ENCODE data around the gene NENF.
"Not testable (repeated sequence)": the region's sequence is repeated elsewhere in the genome, so short reads cannot be mapped to it uniquely, and the experiment has no call there.

The NENF gene

GRCh38 chr1:212432661-212433576 lies at the start of gene NENF:
NENF (plus strand) TSS chr1:212432920; CDS start chr1:212432944, 24 bp downstream.
- Mint-ChIP-seq H3K27ac (peak within 1 kb of the TSS; percentile 81), H3K36me3 (peaks cover 3 to 4% of the 10 kb centered on the region in 2 donors), H3K9me3 (no peaks in the 10 kb centered on the region), H3K4me3 (peak within 1 kb of the TSS; percentile 84 to 87), H3K27me3 (no peaks in the 10 kb centered on the region), H3K4me1 (peaks cover 19 to 41% of the 10 kb centered on the region in 2 donors)
- DNase-seq: peak; percentile 72
- peak; percentile 99 to 100 for ATAC-seq (replicated peaks)

- peaks cover 69 to 79% of the 10 kb centered on the region in 2 donors for H3K36me3 Mint-ChIP-seq
- no peak for ATAC-seq (replicated peaks)
- peaks cover 5% of the 10 kb centered on the region in 2 donors for H3K4me1 Mint-ChIP-seq
- peak overlapping the region; percentile 16 for H3K27ac Mint-ChIP-seq
- H3K9me3 Mint-ChIP-seq: peaks cover 4 to 8% of the 10 kb centered on the region in 2 donors
- no peaks in the 10 kb centered on the region for H3K27me3 Mint-ChIP-seq
- no peak for DNase-seq
- no peak overlapping the region for H3K4me3 Mint-ChIP-seq
Measured at GRCh38 chr1:212386029-212386428, 46.7 kb upstream of the NENF start.

- ATAC-seq (replicated peaks) (no peak), DNase-seq (no peak)
- peak overlapping the region; percentile 49 for H3K27ac Mint-ChIP-seq
- H3K4me3 Mint-ChIP-seq: no peak overlapping the region
- H3K9me3 Mint-ChIP-seq: peaks cover 8 to 18% of the 10 kb centered on the region in 2 donors
- no peaks in the 10 kb centered on the region for H3K27me3 Mint-ChIP-seq
- peaks cover 71 to 84% of the 10 kb centered on the region in 2 donors for H3K36me3 Mint-ChIP-seq
- peaks cover 8 to 15% of the 10 kb centered on the region in 2 donors for H3K4me1 Mint-ChIP-seq
Measured at GRCh38 chr1:212388985-212389716, 43.6 kb upstream of the NENF start.

- not testable (repeated sequence) for H3K27ac Mint-ChIP-seq; DNase-seq; ATAC-seq (replicated peaks); H3K27me3 Mint-ChIP-seq; H3K4me3 Mint-ChIP-seq
- Mint-ChIP-seq H3K36me3 (peaks cover 56 to 67% of the 10 kb centered on the region in 2 donors), H3K4me1 (peaks cover 6 to 21% of the 10 kb centered on the region in 2 donors), H3K9me3 (peaks cover 12 to 14% of the 10 kb centered on the region in 2 donors)
Measured at GRCh38 chr1:212395678-212396437, 36.9 kb upstream of the NENF start.

GRCh38 chr1:212396638-212397037 lies 36.1 kb upstream of the NENF start:
- ATAC-seq (replicated peaks) (no peak), DNase-seq (no peak)
- H3K36me3 Mint-ChIP-seq: peaks cover 49 to 59% of the 10 kb centered on the region in 2 donors
- no peaks in the 10 kb centered on the region for H3K27me3 Mint-ChIP-seq
- H3K4me1 Mint-ChIP-seq: peaks cover 10 to 25% of the 10 kb centered on the region in 2 donors
- no peak overlapping the region for H3K27ac Mint-ChIP-seq
- H3K4me3 Mint-ChIP-seq: no peak overlapping the region
- peaks cover 11% of the 10 kb centered on the region in 2 donors for H3K9me3 Mint-ChIP-seq

GRCh38 chr1:212397171-212397570 lies 35.5 kb upstream of the NENF start:
- peaks cover 10% of the 10 kb centered on the region in 2 donors for H3K9me3 Mint-ChIP-seq
- peaks cover 49 to 60% of the 10 kb centered on the region in 2 donors for H3K36me3 Mint-ChIP-seq
- DNase-seq (no peak), ATAC-seq (replicated peaks) (no peak)
- no peak overlapping the region for H3K27ac Mint-ChIP-seq
- peaks cover 10 to 28% of the 10 kb centered on the region in 2 donors for H3K4me1 Mint-ChIP-seq
- H3K27me3 Mint-ChIP-seq: no peaks in the 10 kb centered on the region
- no peak overlapping the region for H3K4me3 Mint-ChIP-seq

GRCh38 chr1:212401042-212401441 lies 31.7 kb upstream of the NENF start:
- Mint-ChIP-seq H3K27me3 (no peaks in the 10 kb centered on the region), H3K4me3 (no peak overlapping the region), H3K36me3 (peaks cover 46 to 65% of the 10 kb centered on the region in 2 donors), H3K4me1 (peaks cover 9 to 36% of the 10 kb centered on the region in 2 donors), H3K9me3 (peaks cover 4 to 7% of the 10 kb centered on the region in 2 donors), H3K27ac (no peak overlapping the region)
- no peak for DNase-seq
- peak; percentile 76 to 81 for ATAC-seq (replicated peaks)

- DNase-seq: no peak
- no peak for ATAC-seq (replicated peaks)
- no peak overlapping the region for H3K4me3 Mint-ChIP-seq
- H3K4me1 Mint-ChIP-seq: peaks cover 9 to 36% of the 10 kb centered on the region in 2 donors
- H3K27me3 Mint-ChIP-seq: no peaks in the 10 kb centered on the region
- peaks cover 42 to 59% of the 10 kb centered on the region in 2 donors for H3K36me3 Mint-ChIP-seq
- H3K9me3 Mint-ChIP-seq: peaks cover 2 to 4% of the 10 kb centered on the region in 2 donors
- H3K27ac Mint-ChIP-seq: no peak overlapping the region
Measured at GRCh38 chr1:212401838-212402582, 30.7 kb upstream of the NENF start.

GRCh38 chr1:212402666-212403321 lies 29.9 kb upstream of the NENF start:
- ATAC-seq (replicated peaks): no peak

GRCh38 chr1:212410231-212410820 lies 22.4 kb upstream of the NENF start:
- Mint-ChIP-seq H3K4me1 (peaks cover 29 to 42% of the 10 kb centered on the region in 2 donors), H3K27me3 (no peaks in the 10 kb centered on the region), H3K36me3 (peaks cover 37 to 58% of the 10 kb centered on the region in 2 donors), H3K9me3 (no peaks in the 10 kb centered on the region), H3K27ac (no peak overlapping the region), H3K4me3 (no peak overlapping the region)
- DNase-seq: no peak
- ATAC-seq (replicated peaks): no peak

More at GRCh38 chr1:212402666-212403321, 29.9 kb upstream of the NENF start:
- DNase-seq: no peak
- peaks cover 0 to 2% of the 10 kb centered on the region in 2 donors for H3K9me3 Mint-ChIP-seq
- H3K36me3 Mint-ChIP-seq: peaks cover 38 to 56% of the 10 kb centered on the region in 2 donors
- H3K27ac Mint-ChIP-seq: peak overlapping the region; percentile 9
- no peak overlapping the region for H3K4me3 Mint-ChIP-seq
- H3K4me1 Mint-ChIP-seq: peaks cover 9 to 36% of the 10 kb centered on the region in 2 donors
- H3K27me3 Mint-ChIP-seq: no peaks in the 10 kb centered on the region

GRCh38 chr1:212412374-212412773 lies 20.3 kb upstream of the NENF start:
- Mint-ChIP-seq H3K27me3 (no peaks in the 10 kb centered on the region), H3K4me3 (peak overlapping the region in 1 of 2 donors; percentile 41), H3K9me3 (no peaks in the 10 kb centered on the region), H3K4me1 (peaks cover 38 to 48% of the 10 kb centered on the region in 2 donors), H3K27ac (no peak overlapping the region), H3K36me3 (peaks cover 32 to 52% of the 10 kb centered on the region in 2 donors)
- ATAC-seq (replicated peaks) (no peak), DNase-seq (no peak)

GRCh38 chr1:212413902-212414327 lies 18.8 kb upstream of the NENF start:
- Mint-ChIP-seq H3K9me3 (no peaks in the 10 kb centered on the region), H3K4me1 (peaks cover 38 to 48% of the 10 kb centered on the region in 2 donors), H3K27me3 (no peaks in the 10 kb centered on the region), H3K27ac (peak overlapping the region; percentile 89), H3K36me3 (peaks cover 24 to 42% of the 10 kb centered on the region in 2 donors), H3K4me3 (peak overlapping the region; percentile 100)
- DNase-seq (peak; percentile 6), ATAC-seq (replicated peaks) (peak in 1 of 2 donors; percentile 16)

All from stimulated activated naive B cell treated with anti-CD40 and anti-IgM and Interleukin-4, amounts not matched to agents 10 μg/mL and 1 μg/mL and 100 μg/mL, for 72 hours (primary cell).